ENCODE measurements around the gene TTC4. TPM values are rescaled to one million over a fixed set of nuclear protein-coding genes. Genes with fewer than 3 reads are reported as not detected.

The TTC4 gene
- total and polyA plus RNA-seq, 10 donors = 12.1 to 28.5 (median 16.8) TPM

GRCh38 chr1:54723985-54724384, 8.3 kb downstream of the TTC4 start:
- intact Hi-C loops (cut with DNase I; ENCODE audit: low total_unique reads) = no loop called here
- Histone ChIP-seq H3K27me3 (replicated peaks in 1 of 7) (no peaks in the 10 kb centered on the region), H3K4me1 (peaks cover 0 to 6% (median 0%) of the 10 kb centered on the region in 6 donors), H3K27ac (no peak overlapping the region), H3K9me3 (peaks cover 0 to 16% (median 12%) of the 10 kb centered on the region in 8 donors), H3K4me3 (no peak overlapping the region), H3K36me3 (peaks cover 4 to 100% (median 80%) of the 10 kb centered on the region in 6 donors)
- no peak for DNase-seq
- TF ChIP-seq POLR2AphosphoS5 (IDR thresholded peaks at IDR 0.05) = no peak
- no peak for TF ChIP-seq POLR2A (IDR thresholded peaks at IDR 0.05)
- TF ChIP-seq CTCF (IDR thresholded peaks at IDR 0.05 in 8 of 11, conservative IDR thresholded peaks at IDR 0.05 in 3 of 11) = no peak

GRCh38 chr1:54724771-54725170, 9.1 kb downstream of the TTC4 start:
- intact Hi-C loops (cut with DNase I; ENCODE audit: low total_unique reads) = no loop called here
- no peak overlapping the region for H3K4me3 ChIP-seq
- no peaks in the 10 kb centered on the region for H3K4me1 ChIP-seq
- H3K36me3 ChIP-seq = peaks cover 4 to 100% (median 82%) of the 10 kb centered on the region in 6 donors
- no peak for TF ChIP-seq POLR2A (IDR thresholded peaks at IDR 0.05)
- TF ChIP-seq POLR2AphosphoS5 (IDR thresholded peaks at IDR 0.05) = no peak
- TF ChIP-seq CTCF (IDR thresholded peaks at IDR 0.05 in 8 of 11, conservative IDR thresholded peaks at IDR 0.05 in 3 of 11) = no peak
- peaks cover 0 to 16% (median 12%) of the 10 kb centered on the region in 8 donors for H3K9me3 ChIP-seq
- no peak for DNase-seq
- WGBS, 5 donors = 94 to 100% (median 100%) methylated on average over 1 of the region's 1 CpG
- no peak overlapping the region for H3K27ac ChIP-seq
- H3K27me3 ChIP-seq (replicated peaks in 1 of 7) = no peaks in the 10 kb centered on the region

- H3K4me3 ChIP-seq = no peak overlapping the region
- 87 to 97% (median 94%) methylated on average over 3 of the region's 3 CpGs for WGBS, 5 donors
- H3K27ac ChIP-seq = no peak overlapping the region
- DNase-seq = no peak
- peaks cover 4 to 100% (median 86%) of the 10 kb centered on the region in 6 donors for H3K36me3 ChIP-seq
- no peaks in the 10 kb centered on the region for H3K27me3 ChIP-seq (replicated peaks in 1 of 7)
- no peaks in the 10 kb centered on the region for H3K4me1 ChIP-seq
- peaks cover 0 to 16% (median 12%) of the 10 kb centered on the region in 8 donors for H3K9me3 ChIP-seq
- intact Hi-C loops (cut with DNase I; ENCODE audit: low total_unique reads) = no loop called here
- no peak for TF ChIP-seq POLR2AphosphoS5 (IDR thresholded peaks at IDR 0.05)
- TF ChIP-seq CTCF (IDR thresholded peaks at IDR 0.05 in 8 of 11, conservative IDR thresholded peaks at IDR 0.05 in 3 of 11) = no peak
- no peak for TF ChIP-seq POLR2A (IDR thresholded peaks at IDR 0.05)
These were observed 12.4 kb downstream of the TTC4 start for GRCh38 chr1:54728027-54728426.

- intact Hi-C loops (cut with DNase I; ENCODE audit: low total_unique reads) = no loop called here
- no peak for DNase-seq
- Histone ChIP-seq H3K4me3 (no peak overlapping the region), H3K4me1 (no peaks in the 10 kb centered on the region), H3K9me3 (no peaks in the 10 kb centered on the region), H3K27me3 (replicated peaks in 1 of 7) (no peaks in the 10 kb centered on the region), H3K36me3 (peaks cover 3 to 100% (median 93%) of the 10 kb centered on the region in 6 donors), H3K27ac (no peak overlapping the region)
- TF ChIP-seq CTCF (IDR thresholded peaks at IDR 0.05 in 8 of 11, conservative IDR thresholded peaks at IDR 0.05 in 3 of 11) (no peak), POLR2A (IDR thresholded peaks at IDR 0.05) (no peak), POLR2AphosphoS5 (IDR thresholded peaks at IDR 0.05) (no peak)
- WGBS, 5 donors = 92 to 98% (median 95%) methylated on average over 5 of the region's 5 CpGs
These were observed 21.0 kb downstream of the TTC4 start for GRCh38 chr1:54736685-54737084.

Data from spleen (tissue), 11 donors.